Erythroblast (primary cell): ENCODE measurements around the gene NDUFB10.
A peak's percentile ranks its signal among the peaks of the same experiment; 100 is the strongest.

Experiments used
- GATA1 ChIP-seq: IDR thresholded peaks from 2 replicates; pipeline ENCODE4 v1.6.1; 2011; ENCODE audit warnings: low read depth, mild to moderate bottlenecking, control low read depth, low read length, moderate library complexity
- POLR2A ChIP-seq: IDR thresholded peaks from 2 replicates; pipeline ENCODE4 v1.6.1; 2011; ENCODE audit warnings: mild to moderate bottlenecking, low read length

GRCh38 chr16:1942810-1943726 lies 16.3 kb upstream of the NDUFB10 start, which contains the start of gene MSRB1:
- TF ChIP-seq POLR2A (peak; percentile 64), GATA1 (no peak)
